Muscle layer of duodenum (tissue), 2 donors: ENCODE results near the gene TNFAIP6.

Experiments used
- H3K27ac ChIP-seq: one replicate; pipeline ENCODE4 v1.7.0; 2013; ENCODE audit warnings: mild to moderate bottlenecking, low read length
- H3K27me3 ChIP-seq: one replicate; pipeline ENCODE4 v1.7.0; 2013; ENCODE audit warnings: low read depth, mild to moderate bottlenecking, control low read depth, low read length
- H3K36me3 ChIP-seq, 2 donors: one replicate each; pipeline ENCODE4 v1.7.0; 2013; ENCODE audit warnings: low read length in 2 of 2, control low read depth in 1 of 2, mild to moderate bottlenecking in 1 of 2; ENCODE audit not compliant: insufficient read depth in 2 of 2, control insufficient read depth in 1 of 2
- H3K4me1 ChIP-seq, 2 donors: one replicate each; pipeline ENCODE4 v1.7.0; 2013; ENCODE audit warnings: low read length in 2 of 2, mild to moderate bottlenecking in 2 of 2, control low read depth in 1 of 2, moderate library complexity in 1 of 2; ENCODE audit not compliant: insufficient read depth in 2 of 2, control insufficient read depth in 1 of 2
- H3K4me3 ChIP-seq, 2 donors: one replicate each; pipeline ENCODE4 v1.7.0; 2013; ENCODE audit warnings: low read length in 2 of 2, low read depth in 1 of 2, mild to moderate bottlenecking in 1 of 2
- H3K9me3 ChIP-seq, 2 donors: one replicate each; pipeline ENCODE4 v1.7.0; 2013; ENCODE audit warnings: low read length in 2 of 2, control low read depth in 1 of 2, mild to moderate bottlenecking in 1 of 2; ENCODE audit not compliant: control insufficient read depth in 1 of 2
- donor health status: healthy.

The TNFAIP6 gene

GRCh38 chr2:151423760-151424159 is 66.4 kb downstream of the TNFAIP6 start:
- H3K27me3 ChIP-seq, result no peaks in the 10 kb centered on the region
- H3K4me3 ChIP-seq, result no peak overlapping the region
- peaks cover 26 to 49% of the 10 kb centered on the region in 2 donors for H3K36me3 ChIP-seq
- H3K4me1 ChIP-seq, result no peaks in the 10 kb centered on the region
- H3K9me3 ChIP-seq, result no peaks in the 10 kb centered on the region
- H3K27ac ChIP-seq, result no peak overlapping the region
